Mesendoderm (in vitro differentiated cells): ENCODE measurements around the gene ANKLE1.

ENCODE experiments used
- DNase-seq: peaks from one replicate; pipeline ENCODE4 v3.0.0; 2013
- H2AK5ac ChIP-seq: 2 replicates; pipeline ENCODE4 v1.6.1; 2013; ENCODE audit warnings: low read length, inconsistent platforms
- H2BK120ac ChIP-seq: 2 replicates; pipeline ENCODE4 v1.6.1; 2013; ENCODE audit warnings: low read depth, mild to moderate bottlenecking, low read length, moderate library complexity, mixed read lengths
- H2BK15ac ChIP-seq: replicated peaks from 2 replicates; pipeline ENCODE4 v1.6.1; 2013; ENCODE audit warnings: low read depth, mild to moderate bottlenecking, moderate library complexity
- H2BK5ac ChIP-seq: 2 replicates; pipeline ENCODE4 v1.6.1; 2013; ENCODE audit warnings: low read length, inconsistent platforms
- H3K18ac ChIP-seq: 2 replicates; pipeline ENCODE4 v1.6.1; 2013; ENCODE audit warnings: mild to moderate bottlenecking, low read length, mixed read lengths
- H3K23ac ChIP-seq: one replicate; pipeline ENCODE4 v1.6.1; 2013; ENCODE audit warnings: low read length
- H3K27ac ChIP-seq: 2 replicates; pipeline ENCODE4 v1.5.1; 2013; ENCODE audit warnings: low read depth, mild to moderate bottlenecking, inconsistent platforms, low read length, moderate library complexity
- H3K27me3 ChIP-seq: 2 replicates; pipeline ENCODE4 v1.6.1; 2013; ENCODE audit warnings: low read length, control low read depth, mild to moderate bottlenecking, inconsistent platforms; ENCODE audit not compliant: insufficient read depth, poor library complexity
- H3K36me3 ChIP-seq: 2 replicates; pipeline ENCODE4 v1.6.1; 2013; ENCODE audit warnings: low read length, inconsistent platforms; ENCODE audit not compliant: control insufficient read depth, insufficient read depth
- H3K4ac ChIP-seq: one replicate; pipeline ENCODE4 v1.6.1; 2013; ENCODE audit warnings: low read depth, mild to moderate bottlenecking, low read length, moderate library complexity
- H3K4me1 ChIP-seq: 2 replicates; pipeline ENCODE4 v1.6.1; 2013; ENCODE audit warnings: low read depth, low read length, inconsistent platforms; ENCODE audit not compliant: control insufficient read depth
- H3K4me2 ChIP-seq: 2 replicates; pipeline ENCODE4 v1.6.1; 2013; ENCODE audit warnings: low read length
- H3K4me3 ChIP-seq: 2 replicates; pipeline ENCODE4 v1.5.1; 2013; ENCODE audit warnings: mild to moderate bottlenecking, low read length
- H3K56ac ChIP-seq: one replicate; pipeline ENCODE4 v1.6.1; 2013; ENCODE audit warnings: low read length
- H3K79me1 ChIP-seq: 2 replicates; pipeline ENCODE4 v1.6.1; 2013; ENCODE audit warnings: low read length, inconsistent platforms
- H3K79me2 ChIP-seq: 2 replicates; pipeline ENCODE4 v1.6.1; 2013; ENCODE audit warnings: mild to moderate bottlenecking, low read length; ENCODE audit not compliant: control insufficient read depth, insufficient read depth
- H3K9ac ChIP-seq: 2 replicates; pipeline ENCODE4 v1.6.1; 2013; ENCODE audit warnings: low read length, inconsistent platforms
- H4K5ac ChIP-seq: one replicate; pipeline ENCODE4 v1.6.1; 2013; ENCODE audit warnings: low read length
- H4K8ac ChIP-seq: one replicate; pipeline ENCODE4 v1.6.1; 2013; ENCODE audit warnings: low read depth, mild to moderate bottlenecking, control low read depth, low read length, moderate library complexity
- WGBS: extraction: QIAGEN DNeasy Blood & Tissue Kit; methylation state at CpG from one replicate; pipeline ENCODE4 v1.1.7; 2013; ENCODE audit warnings: low lambda C conversion rate, missing lambda C conversion rate; ENCODE audit not compliant: insufficient coverage; ENCODE audit errors: extremely low coverage; 5-methylcytosine and 5-hydroxymethylcytosine counted together

ANKLE1 gene

GRCh38 chr19:17296976-17297375, 15.3 kb downstream of the ANKLE1 start:
- no peak overlapping the region for H4K8ac ChIP-seq
- no peak overlapping the region for H2BK5ac ChIP-seq
- H3K4ac ChIP-seq, result no peak overlapping the region
- H2BK15ac ChIP-seq, result no peak overlapping the region
- no peak overlapping the region for H3K4me2 ChIP-seq
- H2AK5ac ChIP-seq, result no peak overlapping the region
- peaks cover 2% of the 10 kb centered on the region for H3K36me3 ChIP-seq
- no peak overlapping the region for H3K9ac ChIP-seq
- peak; percentile 95 for DNase-seq
- no CpG with 5 or more reads among the region's 6 CpGs for WGBS
- no peaks in the 10 kb centered on the region for H3K79me1 ChIP-seq
- no peak overlapping the region for H3K18ac ChIP-seq
- H4K5ac ChIP-seq, result no peak overlapping the region
- H3K4me1 ChIP-seq, result no peaks in the 10 kb centered on the region
- no peak overlapping the region for H3K27ac ChIP-seq
- no peaks in the 10 kb centered on the region for H3K27me3 ChIP-seq
- H3K79me2 ChIP-seq, result peaks cover 1% of the 10 kb centered on the region
- H3K23ac ChIP-seq, result no peak overlapping the region
- no peak overlapping the region for H3K56ac ChIP-seq
- no peak overlapping the region for H3K4me3 ChIP-seq
- H2BK120ac ChIP-seq, result no peak overlapping the region

- no peak for DNase-seq
- H3K4me2 ChIP-seq, result no peak overlapping the region
- no peak overlapping the region for H3K56ac ChIP-seq
- H3K4me1 ChIP-seq, result peaks cover 4% of the 10 kb centered on the region
- no peaks in the 10 kb centered on the region for H3K79me1 ChIP-seq
- H3K4ac ChIP-seq, result no peak overlapping the region
- H4K8ac ChIP-seq, result no peak overlapping the region
- H3K4me3 ChIP-seq, result no peak overlapping the region
- H3K36me3 ChIP-seq, result peaks cover 2% of the 10 kb centered on the region
- H2BK5ac ChIP-seq, result no peak overlapping the region
- H3K9ac ChIP-seq, result no peak overlapping the region
- no peaks in the 10 kb centered on the region for H3K79me2 ChIP-seq
- H3K18ac ChIP-seq, result no peak overlapping the region
- no CpG with 5 or more reads among the region's 51 CpGs for WGBS
- no peak overlapping the region for H4K5ac ChIP-seq
- H3K23ac ChIP-seq, result no peak overlapping the region
- no peak overlapping the region for H2AK5ac ChIP-seq
- H3K27me3 ChIP-seq, result no peaks in the 10 kb centered on the region
- no peak overlapping the region for H2BK15ac ChIP-seq
- H3K27ac ChIP-seq, result no peak overlapping the region
- no peak overlapping the region for H2BK120ac ChIP-seq
These were observed 19.4 kb downstream of the ANKLE1 start for GRCh38 chr19:17300992-17301619.

GRCh38 chr19:17302391-17303166, 20.9 kb downstream of the ANKLE1 start:
- Histone ChIP-seq H3K56ac (peak overlapping the region; percentile 67), H3K4me1 (peaks cover 4% of the 10 kb centered on the region), H3K79me1 (no peaks in the 10 kb centered on the region), H2AK5ac (no peak overlapping the region), H3K9ac (peak overlapping the region; percentile 68), H3K36me3 (peaks cover 2% of the 10 kb centered on the region), H3K4me3 (peak overlapping the region; percentile 19), H2BK5ac (no peak overlapping the region), H3K4ac (no peak overlapping the region), H3K27ac (no peak overlapping the region), H3K79me2 (no peaks in the 10 kb centered on the region), H3K4me2 (peak overlapping the region; percentile 64), H3K18ac (peak overlapping the region; percentile 64), H3K27me3 (no peaks in the 10 kb centered on the region), H4K5ac (no peak overlapping the region), H3K23ac (no peak overlapping the region), H4K8ac (no peak overlapping the region), H2BK15ac (no peak overlapping the region), H2BK120ac (no peak overlapping the region)
- peak; percentile 77 for DNase-seq
- no CpG with 5 or more reads among the region's 29 CpGs for WGBS

- WGBS, result no CpG with 5 or more reads among the region's 52 CpGs
- H3K4me3 ChIP-seq, result peak within 1 kb of the TSS; percentile 19
- H2BK15ac ChIP-seq, result no peak within 1 kb of the TSS
- DNase-seq, result peak; percentile 97
- no peaks in the 10 kb centered on the region for H3K27me3 ChIP-seq
- H2BK120ac ChIP-seq, result no peak within 1 kb of the TSS
- peak within 1 kb of the TSS; percentile 68 for H3K9ac ChIP-seq
- H3K23ac ChIP-seq, result no peak within 1 kb of the TSS
- H4K8ac ChIP-seq, result no peak within 1 kb of the TSS
- peaks cover under 1% of the 10 kb centered on the region for H3K36me3 ChIP-seq
- peak within 1 kb of the TSS; percentile 64 for H3K4me2 ChIP-seq
- H2AK5ac ChIP-seq, result no peak within 1 kb of the TSS
- H3K27ac ChIP-seq, result no peak within 1 kb of the TSS
- peak within 1 kb of the TSS; percentile 64 for H3K18ac ChIP-seq
- peak within 1 kb of the TSS; percentile 67 for H3K56ac ChIP-seq
- no peaks in the 10 kb centered on the region for H3K79me2 ChIP-seq
- H3K4me1 ChIP-seq, result peaks cover 4% of the 10 kb centered on the region
- no peak within 1 kb of the TSS for H4K5ac ChIP-seq
- peak within 1 kb of the TSS; percentile 27 for H3K4ac ChIP-seq
- H2BK5ac ChIP-seq, result no peak within 1 kb of the TSS
- no peaks in the 10 kb centered on the region for H3K79me1 ChIP-seq
These were observed 21.7 kb downstream of the ANKLE1 start, which contains the start of gene ABHD8 for GRCh38 chr19:17303167-17303939. ABHD8 (minus strand) TSS chr19:17303425; CDS start chr19:17301616, 1,809 bp downstream.

- Histone ChIP-seq H3K36me3 (no peaks in the 10 kb centered on the region), H3K9ac (no peak overlapping the region), H3K4me3 (no peak overlapping the region), H3K4ac (peak overlapping the region; percentile 27), H3K56ac (peak overlapping the region; percentile 49), H3K4me2 (no peak overlapping the region), H3K79me2 (no peaks in the 10 kb centered on the region), H2BK120ac (no peak overlapping the region), H4K5ac (no peak overlapping the region), H3K79me1 (no peaks in the 10 kb centered on the region), H3K23ac (no peak overlapping the region), H3K27me3 (no peaks in the 10 kb centered on the region), H4K8ac (no peak overlapping the region), H3K4me1 (peaks cover 4% of the 10 kb centered on the region), H3K27ac (no peak overlapping the region), H2AK5ac (no peak overlapping the region), H2BK5ac (no peak overlapping the region), H2BK15ac (no peak overlapping the region), H3K18ac (peak overlapping the region; percentile 64)
- WGBS, result no CpG with 5 or more reads among the region's 12 CpGs
- DNase-seq, result no peak
These were observed 22.2 kb downstream of the ANKLE1 start for GRCh38 chr19:17303940-17304267.
